WTC11 (cell line): Measurements from ENCODE around the gene RPL41. TPM values are rescaled to one million over a fixed set of nuclear protein-coding genes. Genes with fewer than 3 reads are reported as not detected.

ENCODE experiments used
- ATAC-seq: fragments of 200-7000 bp; cut with Tn5 transposase; 2 replicates; pipeline ENCODE4 v1.10.0; 2021; ENCODE audit warnings: mild to moderate bottlenecking, moderate library complexity
- CTCF ChIA-PET: fragments of 300-600 bp; sonication (Branson Sonifier 250); formaldehyde crosslinking; loops from one replicate; lab custom pipeline; 2021; ENCODE audit warnings: antibody characterized with exemption; lab: Charles Lee
- POLR2A ChIA-PET: fragments of 350-600 bp; sonication (Branson Sonifier 250); formaldehyde crosslinking; loops from one replicate; lab custom pipeline; 2021; ENCODE audit warnings: antibody characterized with exemption; lab: Charles Lee
- DNase-seq: peaks from one replicate; pipeline ENCODE4 v3.0.0; 2021; ENCODE audit warnings: low spot score
- H3K27ac Mint-ChIP-seq: 2 replicates; pipeline ENCODE4 v1.8.0; 2021; ENCODE audit warnings: mixed read lengths
- H3K27me3 Mint-ChIP-seq: 2 replicates; pipeline ENCODE4 v1.8.0; 2021; ENCODE audit warnings: low read depth, mild to moderate bottlenecking, moderate library complexity, mixed read lengths
- H3K36me3 Mint-ChIP-seq: 2 replicates; pipeline ENCODE4 v1.8.0; 2021; ENCODE audit warnings: mixed read lengths
- H3K4me1 Mint-ChIP-seq: 2 replicates; pipeline ENCODE4 v1.8.0; 2022; ENCODE audit warnings: mixed read lengths
- H3K4me3 Mint-ChIP-seq: 2 replicates; pipeline ENCODE4 v1.8.0; 2021; ENCODE audit warnings: mild to moderate bottlenecking, moderate library complexity, mixed read lengths
- H3K9me3 Mint-ChIP-seq: 2 replicates; pipeline ENCODE4 v1.8.0; 2021; ENCODE audit warnings: mixed read lengths
- ATF1 ChIP-seq: sonication (generic); formaldehyde crosslinking; IDR thresholded peaks from 2 replicates; pipeline ENCODE4 v1.8.1; 2023; ENCODE audit warnings: mild to moderate bottlenecking, moderate library complexity, missing genetic modification reagents
- CBFB ChIP-seq: sonication (generic); formaldehyde crosslinking; IDR thresholded peaks from 2 replicates; pipeline ENCODE4 v1.8.1; 2022; ENCODE audit warnings: mild to moderate bottlenecking, low read depth, missing genetic modification reagents
- ELF4 ChIP-seq: sonication (generic); formaldehyde crosslinking; IDR thresholded peaks from 2 replicates; pipeline ENCODE4 v1.8.1; 2022; ENCODE audit warnings: low read depth, mild to moderate bottlenecking, moderate library complexity, missing genetic modification reagents
- FOXJ3 ChIP-seq: sonication (generic); formaldehyde crosslinking; IDR thresholded peaks from 2 replicates; pipeline ENCODE4 v1.9.0; 2021; ENCODE audit warnings: missing genetic modification reagents, mild to moderate bottlenecking, borderline replicate concordance
- JAZF1 ChIP-seq: fragments of 250-450 bp; sonication (Bioruptor Pico); IDR thresholded peaks from 2 replicates; pipeline ENCODE4 v1.9.0; 2021; ENCODE audit warnings: moderate library complexity, mild to moderate bottlenecking, inconsistent platforms
- JUN ChIP-seq: sonication (generic); formaldehyde crosslinking; IDR thresholded peaks from 2 replicates; pipeline ENCODE4 v1.8.0; 2023; ENCODE audit warnings: mild to moderate bottlenecking, missing genetic modification reagents
- MLX ChIP-seq: sonication (generic); formaldehyde crosslinking; IDR thresholded peaks from 2 replicates; pipeline ENCODE4 v1.8.1; 2023; ENCODE audit warnings: mild to moderate bottlenecking, missing genetic modification reagents, moderate library complexity
- MXD4 ChIP-seq: fragments of 250-450 bp; sonication (Bioruptor Pico); IDR thresholded peaks from 2 replicates; pipeline ENCODE4 v1.8.0; 2021; ENCODE audit warnings: mild to moderate bottlenecking, moderate library complexity, borderline replicate concordance
- NFATC4 ChIP-seq: fragments of 250-450 bp; sonication (Bioruptor Pico); IDR thresholded peaks from 2 replicates; pipeline ENCODE4 v1.9.0; 2021; ENCODE audit warnings: mild to moderate bottlenecking
- NR1H2 ChIP-seq: sonication (generic); formaldehyde crosslinking; IDR thresholded peaks from 2 replicates; pipeline ENCODE4 v1.9.0; 2021; ENCODE audit warnings: mild to moderate bottlenecking, moderate library complexity, missing genetic modification reagents
- RORB ChIP-seq: fragments of 250-450 bp; sonication (Bioruptor Pico); IDR thresholded peaks from 2 replicates; pipeline ENCODE4 v1.9.0; 2021; ENCODE audit warnings: mild to moderate bottlenecking
- SOX15 ChIP-seq: fragments of 250-450 bp; sonication (Bioruptor Pico); IDR thresholded peaks from 2 replicates; pipeline ENCODE4 v1.9.0; 2021; ENCODE audit warnings: mild to moderate bottlenecking
- TCF7 ChIP-seq: sonication (generic); formaldehyde crosslinking; IDR thresholded peaks from 2 replicates; pipeline ENCODE4 v1.8.0; 2022; ENCODE audit warnings: mild to moderate bottlenecking, low read depth, missing genetic modification reagents, moderate library complexity
- TEAD1 ChIP-seq: sonication (generic); formaldehyde crosslinking; IDR thresholded peaks from 2 replicates; pipeline ENCODE4 v1.8.0; 2022; ENCODE audit warnings: mild to moderate bottlenecking, missing genetic modification reagents
- ZNF232 ChIP-seq: sonication (generic); formaldehyde crosslinking; IDR thresholded peaks from 2 replicates; pipeline ENCODE4 v1.8.0; 2022; ENCODE audit warnings: mild to moderate bottlenecking, missing genetic modification reagents
- ZNF263 ChIP-seq: sonication (generic); formaldehyde crosslinking; IDR thresholded peaks from 2 replicates; pipeline ENCODE4 v1.8.1; 2022; ENCODE audit warnings: low read depth, mild to moderate bottlenecking, moderate library complexity, missing genetic modification reagents
- ZNF396 ChIP-seq: fragments of 250-450 bp; sonication (Bioruptor Pico); IDR thresholded peaks from 2 replicates; pipeline ENCODE4 v1.8.0; 2021; ENCODE audit warnings: mild to moderate bottlenecking, moderate library complexity, borderline replicate concordance
- ZNF416 ChIP-seq: fragments of 250-450 bp; sonication (Bioruptor Pico); IDR thresholded peaks from 2 replicates; pipeline ENCODE4 v1.9.0; 2021; ENCODE audit warnings: mild to moderate bottlenecking, inconsistent platforms
- ZNF423 ChIP-seq: fragments of 250-450 bp; sonication (Bioruptor Pico); IDR thresholded peaks from 2 replicates; pipeline ENCODE4 v2.1.2; 2022; ENCODE audit warnings: mild to moderate bottlenecking, moderate library complexity
- total RNA-seq: library from RNA; stranded (reverse); gene quantifications from 3 replicates; pipeline ENCODE4 v1.2.3, GENCODE V29; 2021
- TF ChIP-seq, protein P1 (sequence below): sonication (generic); formaldehyde crosslinking; IDR thresholded peaks from 2 replicates; pipeline ENCODE4 v1.8.0; 2022; ENCODE audit warnings: mild to moderate bottlenecking, missing genetic modification reagents
- TF ChIP-seq, protein P2 (sequence below): sonication (generic); formaldehyde crosslinking; IDR thresholded peaks from 2 replicates; pipeline ENCODE4 v1.8.0; 2023; ENCODE audit warnings: missing genetic modification reagents
- TF ChIP-seq, protein P3 (sequence below): sonication (generic); formaldehyde crosslinking; IDR thresholded peaks from 2 replicates; pipeline ENCODE4 v1.8.1; 2022; ENCODE audit warnings: low read depth, mild to moderate bottlenecking, moderate library complexity, missing genetic modification reagents, borderline replicate concordance
- TF ChIP-seq, protein P4 (sequence below): sonication (generic); formaldehyde crosslinking; conservative IDR thresholded peaks from 2 replicates; pipeline ENCODE4 v1.8.1; 2023; ENCODE audit warnings: mild to moderate bottlenecking, low read depth, missing genetic modification reagents, moderate library complexity
- TF ChIP-seq, protein P5 (sequence below): fragments of 250-450 bp; sonication (Bioruptor Pico); conservative IDR thresholded peaks from 2 replicates; pipeline ENCODE4 v1.9.0; 2021; ENCODE audit warnings: mild to moderate bottlenecking

The RPL41 gene
- total RNA-seq, 1 experiment from 2014 or later: 4,004 TPM

GRCh38 chr12:56110571-56110970, 5.9 kb upstream of the RPL41 start:
- ChIA-PET CTCF (no interaction called here), POLR2A (no interaction called here)
- DNase-seq: no peak
- Mint-ChIP-seq H3K27me3 (no peaks in the 10 kb centered on the region), H3K9me3 (no peaks in the 10 kb centered on the region), H3K4me1 (peaks cover 14% of the 10 kb centered on the region)
- no peak for TF ChIP-seq MLX (CRISPR knock-in tag)
- TF ChIP-seq, all 79 proteins: peak for 0
- Mint-ChIP-seq H3K27ac (no peak overlapping the region; the same call in 1 of the 2 replicates), H3K4me3 (no peak overlapping the region), H3K36me3 (peaks cover 74% of the 10 kb centered on the region)
- no peak for ATAC-seq

DNA sequence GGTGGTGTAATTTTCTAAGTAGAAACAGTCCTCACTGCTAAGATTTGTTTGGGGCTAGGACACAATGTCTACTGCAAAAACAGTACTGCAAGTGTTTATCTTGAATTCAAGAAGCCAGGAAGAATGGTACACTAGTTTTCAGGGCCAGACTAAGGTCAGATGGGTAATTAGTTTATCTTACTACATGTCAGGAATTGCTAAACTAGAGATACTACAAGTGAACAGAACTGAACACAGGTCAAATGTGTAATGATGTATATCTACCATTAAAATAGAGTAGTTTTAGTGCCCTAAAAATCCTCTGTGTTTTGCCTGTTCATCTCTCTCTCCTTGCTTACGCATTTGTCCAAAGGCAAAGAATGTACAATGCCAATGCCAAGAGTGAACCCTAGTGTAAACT, 2.3 kb upstream of the RPL41 start:
- Mint-ChIP-seq H3K9me3 (no peaks in the 10 kb centered on the region), H3K4me3 (no peak overlapping the region), H3K36me3 (peaks cover 61% of the 10 kb centered on the region), H3K4me1 (peaks cover 14% of the 10 kb centered on the region), H3K27ac (0 out of 2 replicates have a peak overlapping the region, but pooled peaks have one; percentile 64), H3K27me3 (no peaks in the 10 kb centered on the region)
- no peak for ATAC-seq
- DNase-seq: no peak
- CTCF ChIA-PET: no interaction called here
- POLR2A ChIA-PET: no interaction called here
- no peak for TF ChIP-seq FOXJ3 (CRISPR knock-in tag)
- TF ChIP-seq CBFB (CRISPR knock-in tag): no peak
- TF ChIP-seq SOX15 (CRISPR knock-in tag): no peak
- no peak for TF ChIP-seq TEAD1
- no peak for TF ChIP-seq JAZF1 (CRISPR knock-in tag)
- TF ChIP-seq RORB (CRISPR knock-in tag): no peak
- no peak for TF ChIP-seq ZNF263 (CRISPR knock-in tag)
- no peak for TF ChIP-seq ATF1 (CRISPR knock-in tag)
- TF ChIP-seq, protein P1, sequence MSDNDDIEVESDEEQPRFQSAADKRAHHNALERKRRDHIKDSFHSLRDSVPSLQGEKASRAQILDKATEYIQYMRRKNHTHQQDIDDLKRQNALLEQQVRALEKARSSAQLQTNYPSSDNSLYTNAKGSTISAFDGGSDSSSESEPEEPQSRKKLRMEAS (CRISPR knock-in tag): no peak
- TF ChIP-seq, protein P2, sequence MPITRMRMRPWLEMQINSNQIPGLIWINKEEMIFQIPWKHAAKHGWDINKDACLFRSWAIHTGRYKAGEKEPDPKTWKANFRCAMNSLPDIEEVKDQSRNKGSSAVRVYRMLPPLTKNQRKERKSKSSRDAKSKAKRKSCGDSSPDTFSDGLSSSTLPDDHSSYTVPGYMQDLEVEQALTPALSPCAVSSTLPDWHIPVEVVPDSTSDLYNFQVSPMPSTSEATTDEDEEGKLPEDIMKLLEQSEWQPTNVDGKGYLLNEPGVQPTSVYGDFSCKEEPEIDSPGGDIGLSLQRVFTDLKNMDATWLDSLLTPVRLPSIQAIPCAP (CRISPR knock-in tag): no peak
- TF ChIP-seq, protein P3, sequence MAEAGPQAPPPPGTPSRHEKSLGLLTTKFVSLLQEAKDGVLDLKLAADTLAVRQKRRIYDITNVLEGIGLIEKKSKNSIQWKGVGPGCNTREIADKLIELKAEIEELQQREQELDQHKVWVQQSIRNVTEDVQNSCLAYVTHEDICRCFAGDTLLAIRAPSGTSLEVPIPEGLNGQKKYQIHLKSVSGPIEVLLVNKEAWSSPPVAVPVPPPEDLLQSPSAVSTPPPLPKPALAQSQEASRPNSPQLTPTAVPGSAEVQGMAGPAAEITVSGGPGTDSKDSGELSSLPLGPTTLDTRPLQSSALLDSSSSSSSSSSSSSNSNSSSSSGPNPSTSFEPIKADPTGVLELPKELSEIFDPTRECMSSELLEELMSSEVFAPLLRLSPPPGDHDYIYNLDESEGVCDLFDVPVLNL (CRISPR knock-in tag): no peak
- TF ChIP-seq ZNF396 (CRISPR knock-in tag): no peak
- TF ChIP-seq, protein P4, sequence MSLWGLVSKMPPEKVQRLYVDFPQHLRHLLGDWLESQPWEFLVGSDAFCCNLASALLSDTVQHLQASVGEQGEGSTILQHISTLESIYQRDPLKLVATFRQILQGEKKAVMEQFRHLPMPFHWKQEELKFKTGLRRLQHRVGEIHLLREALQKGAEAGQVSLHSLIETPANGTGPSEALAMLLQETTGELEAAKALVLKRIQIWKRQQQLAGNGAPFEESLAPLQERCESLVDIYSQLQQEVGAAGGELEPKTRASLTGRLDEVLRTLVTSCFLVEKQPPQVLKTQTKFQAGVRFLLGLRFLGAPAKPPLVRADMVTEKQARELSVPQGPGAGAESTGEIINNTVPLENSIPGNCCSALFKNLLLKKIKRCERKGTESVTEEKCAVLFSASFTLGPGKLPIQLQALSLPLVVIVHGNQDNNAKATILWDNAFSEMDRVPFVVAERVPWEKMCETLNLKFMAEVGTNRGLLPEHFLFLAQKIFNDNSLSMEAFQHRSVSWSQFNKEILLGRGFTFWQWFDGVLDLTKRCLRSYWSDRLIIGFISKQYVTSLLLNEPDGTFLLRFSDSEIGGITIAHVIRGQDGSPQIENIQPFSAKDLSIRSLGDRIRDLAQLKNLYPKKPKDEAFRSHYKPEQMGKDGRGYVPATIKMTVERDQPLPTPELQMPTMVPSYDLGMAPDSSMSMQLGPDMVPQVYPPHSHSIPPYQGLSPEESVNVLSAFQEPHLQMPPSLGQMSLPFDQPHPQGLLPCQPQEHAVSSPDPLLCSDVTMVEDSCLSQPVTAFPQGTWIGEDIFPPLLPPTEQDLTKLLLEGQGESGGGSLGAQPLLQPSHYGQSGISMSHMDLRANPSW (CRISPR knock-in tag): no peak
- no peak for TF ChIP-seq ZNF232 (CRISPR knock-in tag)

- H3K4me1 Mint-ChIP-seq: peaks cover 21% of the 10 kb centered on the region
- ChIA-PET POLR2A (interaction anchor here (0.7 to 1.8 kb wide), 3 partner anchors 11 to 74 kb away, joined by 3 to 8 read pairs (median 3); partner anchors contain the start of genes PA2G4 and SMARCC2), CTCF (interaction anchor here (0.8 to 1.2 kb wide), 3 partner anchors 11 to 74 kb away, joined by 3 to 4 read pairs (median 3); partner anchors contain the start of gene SMARCC2)
- peak overlapping the region; percentile 100 for H3K4me3 Mint-ChIP-seq
- H3K9me3 Mint-ChIP-seq: no peaks in the 10 kb centered on the region
- no peaks in the 10 kb centered on the region for H3K27me3 Mint-ChIP-seq
- no peak for DNase-seq
- ATAC-seq: no peak
- peak overlapping the region; percentile 100 for H3K27ac Mint-ChIP-seq
- peaks cover 50% of the 10 kb centered on the region for H3K36me3 Mint-ChIP-seq
- no peak for TF ChIP-seq MXD4
- TF ChIP-seq NFATC4 (CRISPR knock-in tag): no peak
- TF ChIP-seq TCF7 (CRISPR knock-in tag): no peak
- TF ChIP-seq ZNF396 (CRISPR knock-in tag): no peak
- TF ChIP-seq ZNF416 (CRISPR knock-in tag): no peak
- TF ChIP-seq JUN (CRISPR knock-in tag): no peak
- no peak for TF ChIP-seq ELF4 (CRISPR knock-in tag)
- TF ChIP-seq, protein P5, sequence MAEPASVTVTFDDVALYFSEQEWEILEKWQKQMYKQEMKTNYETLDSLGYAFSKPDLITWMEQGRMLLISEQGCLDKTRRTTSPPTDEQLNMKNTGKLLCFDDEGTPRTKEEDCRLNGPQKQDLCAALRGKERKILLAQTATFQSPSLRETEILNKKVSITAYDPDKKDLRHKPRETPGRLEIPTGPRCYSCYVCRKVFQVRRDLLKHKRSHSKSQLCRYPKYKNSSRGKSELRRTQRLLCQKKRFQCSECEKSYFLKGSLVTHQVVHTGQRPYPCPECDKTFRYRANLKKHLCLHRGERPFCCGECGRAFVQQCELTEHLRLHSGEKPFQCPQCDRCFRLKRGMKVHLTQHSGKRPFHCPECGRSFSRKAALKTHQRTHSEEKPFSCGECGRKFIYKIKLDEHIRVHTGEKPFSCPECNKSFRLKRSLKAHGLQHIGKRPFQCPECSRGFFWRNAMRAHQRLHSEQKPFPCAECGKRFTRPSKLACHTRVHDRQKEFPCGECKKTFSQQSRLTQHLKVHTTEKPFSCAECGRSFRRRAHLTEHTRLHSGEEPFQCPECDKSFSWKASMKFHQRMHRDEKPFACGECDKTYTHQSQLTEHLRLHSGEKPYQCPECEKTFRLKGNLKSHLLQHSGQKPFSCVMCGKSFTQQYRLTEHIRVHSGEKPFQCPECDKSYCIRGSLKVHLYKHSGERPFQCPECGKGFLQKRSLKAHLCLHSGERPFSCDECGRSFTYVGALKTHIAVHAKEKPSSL: no peak
- TF ChIP-seq, protein P2 (CRISPR knock-in tag): no peak
- TF ChIP-seq RORB (CRISPR knock-in tag): no peak
- TF ChIP-seq, protein P1 (CRISPR knock-in tag): no peak
- no peak for TF ChIP-seq NR1H2
- TF ChIP-seq ZNF423 (CRISPR knock-in tag): no peak
These were observed 1.1 kb upstream of the RPL41 start for GRCh38 chr12:56115329-56115728.
